AG04450 (cell line): ENCODE measurements around the gene ERBB2. TPM values are rescaled to one million over a fixed set of nuclear protein-coding genes. Genes with fewer than 3 reads are reported as not detected.

Experiments
- CTCF ChIA-PET: fragments of 300-600, 350-600 bp; formaldehyde crosslinking; extraction: SDS; loops from one replicate; lab custom pipeline; 2022; ENCODE audit warnings: antibody characterized with exemption, inconsistent platforms; lab: Charles Lee
- POLR2A ChIA-PET: fragments of 350-600 bp; formaldehyde crosslinking; extraction: SDS; loops from one replicate; lab custom pipeline; 2021; ENCODE audit warnings: antibody characterized with exemption, inconsistent platforms; lab: Yijun Ruan, JAX
- DNase-seq: peaks from one replicate; pipeline ENCODE4 v3.0.0-alpha.2; 2011; ENCODE audit warnings: low read depth, low spot score
- H3K27ac ChIP-seq: one replicate; pipeline ENCODE4 v1.5.1; 2012; ENCODE audit warnings: low read depth, low read length, control low read depth
- H3K27me3 ChIP-seq: one replicate; pipeline ENCODE4 v1.6.0; 2012; ENCODE audit warnings: low read length; ENCODE audit not compliant: control insufficient read depth, insufficient read depth
- H3K4me3 ChIP-seq: 2 replicates; pipeline ENCODE4 v1.5.1; 2011; ENCODE audit warnings: mild to moderate bottlenecking, low read depth, low read length, control low read depth
- H3K9me3 ChIP-seq: 2 replicates; pipeline ENCODE4 v1.5.1; 2012; ENCODE audit warnings: low read length; ENCODE audit not compliant: control insufficient read depth, insufficient read depth
- polyA plus RNA-seq: library from polyadenylated mRNA; depleted of rRNA; stranded (reverse); fragments of >200 nt; gene quantifications from 2 replicates; pipeline ENCODE4 v1.2.3, GENCODE V29; 2011
- TF ChIP-seq, protein P1 (sequence below): IDR thresholded peaks from 2 replicates; pipeline ENCODE4 v1.5.1; 2011; ENCODE audit warnings: low read depth, low read length, control low read depth, inconsistent platforms

Gene ERBB2
- polyA plus RNA-seq, 1 experiment, result 21.2 TPM

- no peaks in the 10 kb centered on the region for H3K9me3 ChIP-seq
- no peak overlapping the region for H3K4me3 ChIP-seq
- no peak for DNase-seq
- POLR2A ChIA-PET, result interaction anchor here (1.2 kb wide), 1 partner anchor 27 kb away, joined by 3 read pairs; the partner anchor contains the start of gene MIEN1
- CTCF ChIA-PET, result interaction anchor here (2.7 kb wide), 1 partner anchor 26 kb away, joined by 20 read pairs; the partner anchor contains the start of gene MIEN1
- H3K27ac ChIP-seq, result no peak overlapping the region
- no peaks in the 10 kb centered on the region for H3K27me3 ChIP-seq
- TF ChIP-seq, protein P1, sequence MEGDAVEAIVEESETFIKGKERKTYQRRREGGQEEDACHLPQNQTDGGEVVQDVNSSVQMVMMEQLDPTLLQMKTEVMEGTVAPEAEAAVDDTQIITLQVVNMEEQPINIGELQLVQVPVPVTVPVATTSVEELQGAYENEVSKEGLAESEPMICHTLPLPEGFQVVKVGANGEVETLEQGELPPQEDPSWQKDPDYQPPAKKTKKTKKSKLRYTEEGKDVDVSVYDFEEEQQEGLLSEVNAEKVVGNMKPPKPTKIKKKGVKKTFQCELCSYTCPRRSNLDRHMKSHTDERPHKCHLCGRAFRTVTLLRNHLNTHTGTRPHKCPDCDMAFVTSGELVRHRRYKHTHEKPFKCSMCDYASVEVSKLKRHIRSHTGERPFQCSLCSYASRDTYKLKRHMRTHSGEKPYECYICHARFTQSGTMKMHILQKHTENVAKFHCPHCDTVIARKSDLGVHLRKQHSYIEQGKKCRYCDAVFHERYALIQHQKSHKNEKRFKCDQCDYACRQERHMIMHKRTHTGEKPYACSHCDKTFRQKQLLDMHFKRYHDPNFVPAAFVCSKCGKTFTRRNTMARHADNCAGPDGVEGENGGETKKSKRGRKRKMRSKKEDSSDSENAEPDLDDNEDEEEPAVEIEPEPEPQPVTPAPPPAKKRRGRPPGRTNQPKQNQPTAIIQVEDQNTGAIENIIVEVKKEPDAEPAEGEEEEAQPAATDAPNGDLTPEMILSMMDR, result no peak
Observed at GRCh38 chr17:39703913-39704312, 4.0 kb downstream of the ERBB2 start.

DNA sequence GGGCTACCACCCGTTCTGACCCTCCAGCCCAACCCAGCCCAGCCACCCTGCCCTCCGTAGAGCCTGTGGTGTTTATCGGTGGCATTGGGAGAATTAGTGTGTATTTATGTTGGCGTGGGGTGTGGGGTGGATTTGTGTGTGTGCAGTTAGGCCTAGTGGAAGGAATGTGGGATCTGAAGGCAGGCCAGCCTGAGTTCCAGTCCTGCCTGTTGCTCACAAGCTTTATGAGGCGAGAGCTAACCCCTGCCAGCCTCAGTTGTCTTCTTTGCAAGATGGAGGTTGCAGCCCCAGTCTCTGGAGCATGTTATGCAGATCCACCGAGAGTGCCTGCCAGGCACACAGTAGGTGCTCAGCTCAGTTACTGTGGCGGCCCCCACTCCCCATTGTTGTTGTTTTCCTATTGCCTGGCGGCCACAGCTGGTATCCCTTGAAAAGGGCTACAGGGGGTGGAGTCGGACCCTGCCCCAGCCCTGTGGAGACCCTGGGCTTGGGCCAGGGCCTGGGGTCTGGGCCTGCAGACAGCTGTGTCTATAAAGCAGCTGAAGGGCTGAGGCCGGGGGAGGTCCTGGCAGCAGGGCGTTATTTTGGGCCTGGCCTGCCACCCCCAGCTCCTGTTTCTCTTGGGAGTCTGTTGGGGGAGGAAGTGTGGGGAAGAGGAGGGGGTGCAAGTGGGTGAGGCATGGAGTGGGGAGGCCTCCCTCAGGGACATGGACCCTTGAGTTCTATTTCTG lies 5.1 kb downstream of the ERBB2 start:
- Histone ChIP-seq H3K27me3 (no peaks in the 10 kb centered on the region), H3K27ac (no peak overlapping the region), H3K9me3 (no peaks in the 10 kb centered on the region), H3K4me3 (no peak overlapping the region)
- CTCF ChIA-PET, result interaction anchor here (0.6 to 2.7 kb wide), 3 partner anchors 13 to 25 kb away, joined by 3 to 20 read pairs (median 3); partner anchors contain the start of gene MIEN1
- TF ChIP-seq, protein P1, result peak; percentile 56
- DNase-seq, result no peak
- POLR2A ChIA-PET, result no interaction called here

DNA sequence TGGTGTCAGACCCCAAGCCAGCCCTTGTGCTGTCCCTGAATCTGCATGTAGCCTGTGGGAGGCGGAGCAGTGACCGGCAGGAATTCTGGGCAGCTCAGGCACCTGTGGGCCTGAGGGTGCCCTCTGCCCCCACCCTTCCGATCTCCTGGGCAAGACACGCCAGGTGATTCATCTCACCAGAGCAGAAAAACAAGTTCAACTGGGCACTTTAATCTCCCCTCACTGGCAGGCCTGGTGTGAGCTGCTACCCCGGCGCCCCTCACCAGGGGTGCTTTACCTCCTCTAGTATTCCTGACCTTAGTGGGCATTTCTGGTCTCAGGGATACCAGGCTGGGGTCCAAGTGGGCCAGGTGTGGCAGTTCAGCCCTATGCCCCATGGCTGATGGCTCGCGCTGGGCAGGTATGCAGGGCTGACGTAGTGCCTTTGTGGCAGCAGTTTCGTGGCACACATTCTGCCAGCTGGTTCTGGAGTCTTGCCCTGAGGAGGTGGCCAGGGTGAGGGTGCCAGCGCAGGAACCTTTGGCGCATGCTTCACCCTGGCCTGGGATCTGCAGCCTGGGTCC lies 6.0 kb downstream of the ERBB2 start:
- DNase-seq, result no peak
- Histone ChIP-seq H3K27me3 (no peaks in the 10 kb centered on the region), H3K27ac (no peak overlapping the region), H3K4me3 (no peak overlapping the region), H3K9me3 (no peaks in the 10 kb centered on the region)
- CTCF ChIA-PET, result interaction anchor here (0.9 kb wide), 1 partner anchor 13 kb away, joined by 3 read pairs; no protein-coding TSS in a partner anchor
- POLR2A ChIA-PET, result no interaction called here
- TF ChIP-seq, protein P1, result no peak

- TF ChIP-seq, protein P1, result no peak
- H3K27me3 ChIP-seq, result no peaks in the 10 kb centered on the region
- ChIA-PET POLR2A (no interaction called here), CTCF (no interaction called here)
- no peaks in the 10 kb centered on the region for H3K9me3 ChIP-seq
- no peak for DNase-seq
- no peak overlapping the region for H3K27ac ChIP-seq
- no peak overlapping the region for H3K4me3 ChIP-seq
Observed at GRCh38 chr17:39706383-39706782, 6.5 kb downstream of the ERBB2 start.

DNA sequence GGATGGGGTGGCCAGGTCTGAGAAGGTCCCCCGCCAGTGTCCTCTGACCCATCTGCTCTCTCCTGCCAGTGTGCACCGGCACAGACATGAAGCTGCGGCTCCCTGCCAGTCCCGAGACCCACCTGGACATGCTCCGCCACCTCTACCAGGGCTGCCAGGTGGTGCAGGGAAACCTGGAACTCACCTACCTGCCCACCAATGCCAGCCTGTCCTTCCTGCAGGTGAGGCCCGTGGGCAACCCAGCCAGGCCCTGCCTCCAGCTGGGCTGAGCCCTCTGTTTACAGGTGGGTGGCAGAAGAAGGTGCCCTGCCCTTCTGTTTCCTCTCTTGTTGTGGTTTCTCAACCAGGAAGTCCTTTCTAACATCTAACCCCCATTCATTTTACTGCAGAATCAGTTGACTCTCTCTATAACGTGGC lies 7.1 kb downstream of the ERBB2 start:
- TF ChIP-seq, protein P1, result no peak

More for the DNA sequence above, 7.1 kb downstream of the ERBB2 start:
- no peaks in the 10 kb centered on the region for H3K27me3 ChIP-seq
- DNase-seq, result no peak
- no peaks in the 10 kb centered on the region for H3K9me3 ChIP-seq
- CTCF ChIA-PET, result no interaction called here
- no peak overlapping the region for H3K4me3 ChIP-seq
- POLR2A ChIA-PET, result interaction anchor here (0.7 kb wide), 1 partner anchor 23 kb away, joined by 4 read pairs; the partner anchor contains the start of gene MIEN1
- H3K27ac ChIP-seq, result no peak overlapping the region
